Activated effector memory CD4-positive, alpha-beta T cell treated with anti-CD3 and anti-CD28 coated beads, Interleukin-2, amount 50 U/mL, for 16 hours (primary cell): ENCODE measurements around the gene WDFY4.

Experiments used
- DNase-seq: peaks from one replicate; pipeline ENCODE4 v3.0.0-alpha.2; 2020

The WDFY4 gene

GRCh38 chr10:48691812-48692528 lies 7.3 kb downstream of the WDFY4 start:
- no peak for DNase-seq

- DNase-seq = no peak
These were observed 8.1 kb downstream of the WDFY4 start for GRCh38 chr10:48692748-48693147.

GRCh38 chr10:48693206-48693605 lies 8.5 kb downstream of the WDFY4 start:
- no peak for DNase-seq

GRCh38 chr10:48694371-48695030 lies 9.8 kb downstream of the WDFY4 start:
- DNase-seq = no peak

GRCh38 chr10:48695636-48696534 lies 11.2 kb downstream of the WDFY4 start:
- DNase-seq = no peak

GRCh38 chr10:48696535-48696873 lies 11.8 kb downstream of the WDFY4 start:
- no peak for DNase-seq

GRCh38 chr10:48697091-48697490 lies 12.4 kb downstream of the WDFY4 start:
- DNase-seq = no peak

GRCh38 chr10:48697821-48698764 lies 13.4 kb downstream of the WDFY4 start:
- DNase-seq = no peak

- no peak for DNase-seq
These were observed 14.4 kb downstream of the WDFY4 start for GRCh38 chr10:48699011-48699627.

- no peak for DNase-seq
These were observed 15.4 kb downstream of the WDFY4 start for GRCh38 chr10:48700071-48700470.

- no peak for DNase-seq
These were observed 15.8 kb downstream of the WDFY4 start for GRCh38 chr10:48700493-48700892.

- DNase-seq = no peak
These were observed 16.6 kb downstream of the WDFY4 start for GRCh38 chr10:48701139-48701901.

GRCh38 chr10:48701941-48702340 lies 17.3 kb downstream of the WDFY4 start:
- DNase-seq = no peak

- no peak for DNase-seq
These were observed 19.0 kb downstream of the WDFY4 start for GRCh38 chr10:48703531-48704122.

- no peak for DNase-seq
These were observed 19.5 kb downstream of the WDFY4 start for GRCh38 chr10:48704156-48704555.

GRCh38 chr10:48705401-48705938 lies 20.8 kb downstream of the WDFY4 start:
- DNase-seq = no peak

- no peak for DNase-seq
These were observed 22.8 kb downstream of the WDFY4 start for GRCh38 chr10:48707472-48707871.

GRCh38 chr10:48708144-48708543 lies 23.5 kb downstream of the WDFY4 start:
- DNase-seq = no peak

- DNase-seq = no peak
These were observed 26.1 kb downstream of the WDFY4 start for GRCh38 chr10:48710647-48711275.

GRCh38 chr10:48711830-48712229 lies 27.2 kb downstream of the WDFY4 start:
- DNase-seq = no peak
